Colonic mucosa (tissue), 4 donors: ENCODE results near the gene FNBP1. TPM values are rescaled to one million over a fixed set of nuclear protein-coding genes. Genes with fewer than 3 reads are reported as not detected.
"Not testable (repeated sequence)": the region's sequence is repeated elsewhere in the genome, so short reads cannot be mapped to it uniquely, and the experiment has no call there.

Source experiments
- DNase-seq: peaks from one replicate; pipeline ENCODE4 v3.0.0-alpha.2; 2020
- H3K27ac ChIP-seq: fragments of 200-600 bp; one replicate; pipeline ENCODE4 v1.8.0; 2021
- H3K27me3 ChIP-seq: fragments of 200-600 bp; one replicate; pipeline ENCODE4 v1.8.0; 2021
- H3K36me3 ChIP-seq: fragments of 200-600 bp; one replicate; pipeline ENCODE4 v1.8.0; 2021
- H3K4me1 ChIP-seq: fragments of 200-600 bp; one replicate; pipeline ENCODE4 v1.8.0; 2021; ENCODE audit warnings: mild to moderate bottlenecking
- H3K4me3 ChIP-seq: fragments of 200-600 bp; one replicate; pipeline ENCODE4 v1.8.0; 2021
- H3K9ac ChIP-seq, 2 donors: one replicate each; pipeline ENCODE4 v1.7.0; 2013; ENCODE audit warnings: control low read depth in 2 of 2, low read depth in 2 of 2, low read length in 2 of 2
- H3K9me3 ChIP-seq: fragments of 200-600 bp; one replicate; pipeline ENCODE4 v1.8.0; 2021
- CTCF ChIP-seq: fragments of 200-600 bp; IDR thresholded peaks from one replicate; pipeline ENCODE4 v1.8.0; 2022; ENCODE audit warnings: antibody characterized with exemption, mild to moderate bottlenecking
- intact Hi-C: fragments of 100-400 bp; cut with DNase I; formaldehyde crosslinking; loops from one replicate; pipeline ENCODE4 v1.14.1; 2022
- total RNA-seq, 2 donors: library from RNA; stranded (reverse); fragmentation: NEBNext Ultra II Directional in 1 of 2; extraction: Animal tissue kit (Norgen Biotek cat#: 25700) in 1 of 2; gene quantifications; one replicate each; pipeline ENCODE4 v1.2.1, GENCODE V29; 2021
- donor health status: healthy.
- donor health status: DM: no; HTN: no; CAD: no.
- donor health status: DM: no; HTN: no; CAD: no.

FNBP1 gene
- total RNA-seq, 2 donors from 2014 or later = 24.7 to 55.5 TPM

DNA sequence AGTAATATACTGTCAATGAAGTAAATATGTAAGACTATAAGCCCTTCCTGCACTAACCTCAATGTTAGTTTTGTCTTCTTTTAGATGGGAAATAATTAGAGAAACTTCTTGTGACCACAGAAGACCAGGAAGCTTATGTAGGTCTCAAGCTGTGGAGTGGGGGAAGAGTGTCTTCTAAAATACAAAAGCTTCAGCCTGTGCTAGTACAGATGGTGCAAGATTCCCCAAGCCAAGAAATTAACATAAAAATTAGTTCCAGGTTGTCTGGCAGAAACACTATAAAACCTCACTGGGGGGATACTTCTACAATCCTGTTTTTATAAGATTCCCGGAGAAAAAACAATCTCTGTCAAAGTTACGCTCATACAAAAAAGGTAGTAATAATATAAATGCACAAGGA lies 103.6 kb downstream of the FNBP1 start:
- no peaks in the 10 kb centered on the region for H3K9me3 ChIP-seq
- intact Hi-C loops = no loop called here
- TF ChIP-seq CTCF = no peak
- H3K4me3 ChIP-seq = no peak overlapping the region
- H3K4me1 ChIP-seq = no peaks in the 10 kb centered on the region
- no peaks in the 10 kb centered on the region for H3K27me3 ChIP-seq
- H3K27ac ChIP-seq = no peak overlapping the region
- H3K9ac ChIP-seq = no peak overlapping the region
- DNase-seq = no peak
- no peaks in the 10 kb centered on the region for H3K36me3 ChIP-seq

- no peak for DNase-seq
- H3K36me3 ChIP-seq = no peaks in the 10 kb centered on the region
- intact Hi-C loops = no loop called here
- H3K4me3 ChIP-seq = no peak overlapping the region
- no peaks in the 10 kb centered on the region for H3K9me3 ChIP-seq
- no peak overlapping the region for H3K9ac ChIP-seq
- no peaks in the 10 kb centered on the region for H3K4me1 ChIP-seq
- H3K27ac ChIP-seq = peak overlapping the region; percentile 8
- H3K27me3 ChIP-seq = no peaks in the 10 kb centered on the region
- TF ChIP-seq CTCF = no peak
Measured at GRCh38 chr9:129938291-129938979, 104.6 kb downstream of the FNBP1 start.

DNA sequence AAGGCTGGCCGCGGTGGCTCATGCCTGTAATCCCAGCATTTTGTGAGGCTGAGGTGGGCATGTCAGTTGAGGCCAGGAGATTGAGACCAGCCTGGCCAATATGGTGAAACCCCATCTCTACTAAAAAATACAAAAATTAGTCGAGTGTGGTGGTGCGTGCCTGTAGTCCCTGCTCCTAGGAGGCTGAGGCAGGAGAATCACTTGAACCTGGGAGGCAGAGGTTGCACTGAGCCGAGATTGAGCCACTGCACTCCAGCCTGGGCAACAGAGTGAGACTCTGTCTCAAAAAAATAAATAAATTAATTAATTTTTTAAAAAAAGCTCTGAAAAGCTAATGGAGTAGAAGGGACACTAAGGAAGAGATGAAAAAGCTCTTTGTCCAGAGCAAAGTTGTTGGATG lies 105.1 kb downstream of the FNBP1 start:
- H3K36me3 ChIP-seq, H3K4me1 ChIP-seq, H3K9me3 ChIP-seq, DNase-seq, intact Hi-C loops, H3K4me3 ChIP-seq, H3K27ac ChIP-seq, H3K27me3 ChIP-seq, H3K9ac ChIP-seq: not testable (repeated sequence)

GRCh38 chr9:129936222-129936621 lies 106.8 kb downstream of the FNBP1 start:
- H3K9ac ChIP-seq = no peak overlapping the region
- H3K27ac ChIP-seq = no peak overlapping the region
- no peaks in the 10 kb centered on the region for H3K36me3 ChIP-seq
- no peaks in the 10 kb centered on the region for H3K4me1 ChIP-seq
- intact Hi-C loops = no loop called here
- H3K9me3 ChIP-seq = no peaks in the 10 kb centered on the region
- TF ChIP-seq CTCF = no peak
- H3K27me3 ChIP-seq = no peaks in the 10 kb centered on the region
- no peak overlapping the region for H3K4me3 ChIP-seq
- DNase-seq = no peak

- no peak overlapping the region for H3K27ac ChIP-seq
- intact Hi-C loops = no loop called here
Measured at GRCh38 chr9:129934780-129935179, 108.2 kb downstream of the FNBP1 start.

More at GRCh38 chr9:129934780-129935179, 108.2 kb downstream of the FNBP1 start:
- DNase-seq = no peak
- no peaks in the 10 kb centered on the region for H3K9me3 ChIP-seq
- H3K36me3 ChIP-seq = no peaks in the 10 kb centered on the region
- H3K9ac ChIP-seq = no peak overlapping the region
- no peak for TF ChIP-seq CTCF
- no peaks in the 10 kb centered on the region for H3K4me1 ChIP-seq
- no peaks in the 10 kb centered on the region for H3K27me3 ChIP-seq
- H3K4me3 ChIP-seq = no peak overlapping the region
